ENCODE results near the gene SMIM35. TPM values are rescaled to one million over a fixed set of nuclear protein-coding genes. Genes with fewer than 3 reads are reported as not detected.

The SMIM35 gene
- total and polyA plus RNA-seq, 2 of the 4 experiments (the other 2 are of a cell fraction) = not detected

- ChIA-PET POLR2A (ENCODE audit: unreplicated experiment) (interaction anchor here (0.6 kb wide), 1 partner anchor 189 kb away, joined by 11 read pairs; no protein-coding TSS in a partner anchor), CTCF (no interaction called here)
- Histone ChIP-seq H4K5ac (ENCODE audit: low read depth, low read length) (no peak overlapping the region), H2AK9ac (replicated peaks; ENCODE audit: low read depth, low read length, poor library complexity) (no peak overlapping the region), H3K56ac (ENCODE audit: extremely low read depth, insufficient read depth, low read length) (no peak overlapping the region), H3K23ac (ENCODE audit: low read depth, low read length) (no peak overlapping the region), H2BK20ac (ENCODE audit: low read depth, low read length) (no peak overlapping the region), H2AFZ (replicated peaks; ENCODE audit: low read length, poor library complexity) (no peak overlapping the region), H3K9ac (ENCODE audit: low read depth, low read length) (no peak overlapping the region), H3K27ac (ENCODE audit: insufficient read depth, low read length) (no peak overlapping the region), H3K4me1 (ENCODE audit: control insufficient read depth, insufficient read depth, low read length) (no peaks in the 10 kb centered on the region), H4K91ac (ENCODE audit: insufficient read depth, low read depth, low read length) (no peak overlapping the region), H4K8ac (ENCODE audit: low read depth in 2 of 2, low read length in 2 of 2) (no peak overlapping the region), H4K20me1 (ENCODE audit: insufficient read depth, low read length) (no peaks in the 10 kb centered on the region), H2BK120ac (ENCODE audit: low read depth, low read length) (no peak overlapping the region), H3K4me3 (ENCODE audit: insufficient read depth, low read depth, low read length) (no peak overlapping the region), H3K9me3 (ENCODE audit: control insufficient read depth, insufficient read depth, low read length) (no peaks in the 10 kb centered on the region), H3K4me2 (ENCODE audit: low read depth, low read length) (no peak overlapping the region), H2BK5ac (ENCODE audit: low read depth, low read length, poor library complexity, severe bottlenecking) (no peak overlapping the region), H3K36me3 (ENCODE audit: control insufficient read depth, insufficient read depth, low read length) (no peaks in the 10 kb centered on the region), H3K9me1 (ENCODE audit: insufficient read depth, low read length) (no peaks in the 10 kb centered on the region), H3K14ac (replicated peaks; ENCODE audit: low read depth, low read length) (no peak overlapping the region), H3K27me3 (ENCODE audit: control insufficient read depth, insufficient read depth, low read length) (peaks cover 8% of the 10 kb centered on the region; the same call in 1 of the 2 replicates), H2BK15ac (ENCODE audit: low read depth, low read length) (no peak overlapping the region), H2AK5ac (ENCODE audit: low read depth, low read length) (no peak overlapping the region), H3K4ac (ENCODE audit: low read depth, low read length) (no peak overlapping the region), H3K18ac (ENCODE audit: low read depth, low read length) (no peak overlapping the region), H3K79me1 (ENCODE audit: low read depth in 1 of 2, low read length in 2 of 2) (no peaks in the 10 kb centered on the region)
- no peak for DNase-seq
- ATAC-seq (ENCODE audit: low read depth) = no peak
- intact Hi-C loops (cut with micrococcal nuclease) (no loop called here), dilution Hi-C loops (cut with HindIII; ENCODE audit: low sequenced_read_pairs, unreplicated experiment) (no loop called here), in situ Hi-C loops (cut with MboI; ENCODE audit: low sequenced_read_pairs) (no loop called here)
- TF ChIP-seq MXI1 (IDR thresholded peaks at IDR 0.05; ENCODE audit: borderline replicate concordance, low read depth, low read length) (no peak), SMC3 (IDR thresholded peaks at IDR 0.05; ENCODE audit: low read depth, low read length) (no peak), ELK1 (IDR thresholded peaks at IDR 0.05; ENCODE audit: borderline replicate concordance, low read depth, low read length) (no peak), MAZ (IDR thresholded peaks at IDR 0.05; ENCODE audit: borderline replicate concordance, low read depth, low read length) (no peak), FOS (IDR thresholded peaks at IDR 0.05; ENCODE audit: low read depth, low read length) (no peak), BHLHE40 (IDR thresholded peaks at IDR 0.05; ENCODE audit: low read depth, low read length) (no peak), MAFK (IDR thresholded peaks at IDR 0.05; ENCODE audit: low read depth, low read length) (no peak), CEBPB (IDR thresholded peaks at IDR 0.05; ENCODE audit: low read depth, low read length) (no peak), CTCF (conservative IDR thresholded peaks at IDR 0.05; ENCODE audit: low read depth, low read length) (no peak), CHD1 (IDR thresholded peaks at IDR 0.05; ENCODE audit: low read depth, low read length) (no peak), RAD21 (IDR thresholded peaks at IDR 0.05; ENCODE audit: low read length) (no peak), POLR2A (IDR thresholded peaks at IDR 0.05; ENCODE audit: low read depth, low read length) (no peak), RCOR1 (IDR thresholded peaks at IDR 0.05; ENCODE audit: insufficient replicate concordance, low read length) (no peak), USF2 (IDR thresholded peaks at IDR 0.05; ENCODE audit: low read depth, low read length) (no peak), RFX5 (IDR thresholded peaks at IDR 0.05; ENCODE audit: low read depth, low read length) (no peak), NFE2L2 (IDR thresholded peaks at IDR 0.05; ENCODE audit: low read depth, low read length) (no peak)
- BruUV-seq (replicated peaks) = no TSS peak
- WGBS, 2 experiments (ENCODE audit: extremely low coverage in 2 of 2, insufficient read length in 1 of 2) = no CpG with 5 or more reads among the region's 2 CpGs
Measured at GRCh38 chr11:118045191-118045590, 41.6 kb downstream of the SMIM35 start.
